MM.1S (cell line): ENCODE results near the gene ARV1.
A peak's percentile ranks its signal among the peaks of the same experiment; 100 is the strongest.

Source experiments
- DNase-seq: peaks from one replicate; pipeline ENCODE4 v3.0.0-alpha.2; 2015
- H2AFZ ChIP-seq: fragments of 300-600 bp; sonication (generic); 2 replicates; pipeline ENCODE4 v1.6.0; 2016; ENCODE audit warnings: antibody characterized with exemption, low read length
- H3F3A ChIP-seq: fragments of 300-600 bp; sonication (generic); 2 replicates; pipeline ENCODE4 v1.6.1; 2016; ENCODE audit warnings: mild to moderate bottlenecking, antibody characterized with exemption, low read length, moderate library complexity, mixed read lengths; ENCODE audit not compliant: insufficient read depth
- H3K27ac ChIP-seq: fragments of 300-600 bp; sonication (generic); 2 replicates; pipeline ENCODE4 v1.5.1; 2016; ENCODE audit warnings: mild to moderate bottlenecking, low read length
- H3K27me3 ChIP-seq: fragments of 300-600 bp; sonication (generic); replicated peaks from 2 replicates; pipeline ENCODE4 v1.6.0; 2016; ENCODE audit warnings: low read length; ENCODE audit not compliant: insufficient read depth
- H3K36me3 ChIP-seq: fragments of 300-600 bp; sonication (generic); replicated peaks from 2 replicates; pipeline ENCODE4 v1.6.1; 2016; ENCODE audit warnings: mild to moderate bottlenecking, low read length, mixed read lengths; ENCODE audit not compliant: insufficient read depth
- H3K4me1 ChIP-seq: fragments of 300-600 bp; sonication (generic); 2 replicates; pipeline ENCODE4 v1.6.1; 2016; ENCODE audit warnings: low read length, mixed read lengths
- H3K4me2 ChIP-seq: fragments of 300-600 bp; sonication (generic); 2 replicates; pipeline ENCODE4 v1.6.0; 2016; ENCODE audit warnings: low read depth, low read length
- H3K4me3 ChIP-seq: fragments of 300-600 bp; sonication (generic); 2 replicates; pipeline ENCODE4 v1.5.1; 2016; ENCODE audit warnings: low read length, mixed read lengths
- H3K79me2 ChIP-seq: fragments of 300-600 bp; sonication (generic); 2 replicates; pipeline ENCODE4 v1.6.1; 2016; ENCODE audit warnings: mixed run types, low read length, mixed read lengths
- H3K9ac ChIP-seq: fragments of 300-600 bp; sonication (generic); 2 replicates; pipeline ENCODE4 v1.6.1; 2016; ENCODE audit warnings: low read length, mixed read lengths
- H3K9me2 ChIP-seq: fragments of 300-600 bp; sonication (generic); replicated peaks from 2 replicates; pipeline ENCODE4 v1.6.1; 2016; ENCODE audit warnings: mild to moderate bottlenecking, low read length, mixed read lengths; ENCODE audit not compliant: insufficient read depth
- H3K9me3 ChIP-seq: fragments of 300-600 bp; sonication (generic); replicated peaks from 2 replicates; pipeline ENCODE4 v1.6.1; 2016; ENCODE audit warnings: mild to moderate bottlenecking, low read length, mixed read lengths; ENCODE audit not compliant: insufficient read depth
- H4K20me1 ChIP-seq: fragments of 300-600 bp; sonication (generic); 2 replicates; pipeline ENCODE4 v1.6.1; 2016; ENCODE audit warnings: mild to moderate bottlenecking, low read length, moderate library complexity, mixed read lengths; ENCODE audit not compliant: insufficient read depth
- CTCF ChIP-seq: fragments of 300-600 bp; sonication (generic); IDR thresholded peaks from 2 replicates; pipeline ENCODE4 v1.5.1; 2016; ENCODE audit warnings: antibody characterized with exemption, low read length, mixed read lengths
- EZH2 ChIP-seq: fragments of 300-600 bp; sonication (generic); optimal IDR thresholded peaks from 2 replicates; pipeline ENCODE3; 2017; ENCODE audit warnings: low read depth, mild to moderate bottlenecking, antibody characterized with exemption, low read length, mixed read lengths
- EZH2phosphoT487 ChIP-seq: fragments of 300-600 bp; sonication (generic); IDR thresholded peaks from 2 replicates; pipeline ENCODE4 v1.6.1; 2018; ENCODE audit warnings: antibody characterized with exemption, low read length

Gene ARV1

GRCh38 chr1:230976360-230976759, 2.5 kb upstream of the ARV1 start:
- no peaks in the 10 kb centered on the region for H3K27me3 ChIP-seq
- H3K9ac ChIP-seq = no peak overlapping the region
- no peaks in the 10 kb centered on the region for H3K9me2 ChIP-seq
- H3K27ac ChIP-seq = no peak overlapping the region
- H2AFZ ChIP-seq = no peak overlapping the region
- peaks cover 4% of the 10 kb centered on the region; the same call in 1 of the 2 replicates for H4K20me1 ChIP-seq
- H3K9me3 ChIP-seq = no peaks in the 10 kb centered on the region
- no peak overlapping the region for H3K4me2 ChIP-seq
- H3K36me3 ChIP-seq = no peaks in the 10 kb centered on the region; the same call in 1 of the 2 replicates
- peaks cover 78% of the 10 kb centered on the region for H3K79me2 ChIP-seq
- peaks cover 18% of the 10 kb centered on the region for H3K4me1 ChIP-seq
- H3K4me3 ChIP-seq = no peak overlapping the region
- peaks cover 17% of the 10 kb centered on the region for H3F3A ChIP-seq
- TF ChIP-seq EZH2 (no peak), CTCF (no peak), EZH2phosphoT487 (no peak)
- DNase-seq = no peak

GRCh38 chr1:230976825-230977747, 1.8 kb upstream of the ARV1 start:
- TF ChIP-seq CTCF (no peak), EZH2 (no peak), EZH2phosphoT487 (no peak)
- Histone ChIP-seq H3K9me3 (no peaks in the 10 kb centered on the region), H3F3A (peaks cover 17% of the 10 kb centered on the region), H3K4me2 (peak overlapping the region; percentile 78), H3K27ac (peak overlapping the region; percentile 22; the same call in 1 of the 2 replicates), H3K4me3 (peak overlapping the region; percentile 79), H3K79me2 (peaks cover 78% of the 10 kb centered on the region), H3K27me3 (no peaks in the 10 kb centered on the region), H3K9ac (peak overlapping the region; percentile 71), H3K4me1 (peaks cover 18% of the 10 kb centered on the region), H3K36me3 (no peaks in the 10 kb centered on the region; the same call in 1 of the 2 replicates), H3K9me2 (no peaks in the 10 kb centered on the region), H4K20me1 (no peaks in the 10 kb centered on the region), H2AFZ (peak overlapping the region; percentile 59)
- peak; percentile 67 for DNase-seq

- H4K20me1 ChIP-seq = no peaks in the 10 kb centered on the region
- H3K4me2 ChIP-seq = peak overlapping the region; percentile 78
- peak overlapping the region; percentile 22; the same call in 1 of the 2 replicates for H3K27ac ChIP-seq
- H3K4me1 ChIP-seq = peaks cover 15% of the 10 kb centered on the region
- H3K9ac ChIP-seq = peak overlapping the region; percentile 71
- H3K36me3 ChIP-seq = no peaks in the 10 kb centered on the region; the same call in 1 of the 2 replicates
- H2AFZ ChIP-seq = peak overlapping the region; percentile 59
- no peak for TF ChIP-seq EZH2
- no peak for TF ChIP-seq EZH2phosphoT487
- TF ChIP-seq CTCF = no peak
- H3K4me3 ChIP-seq = peak overlapping the region; percentile 79
- H3F3A ChIP-seq = peaks cover 17% of the 10 kb centered on the region
- no peaks in the 10 kb centered on the region for H3K9me2 ChIP-seq
- no peaks in the 10 kb centered on the region for H3K27me3 ChIP-seq
- H3K79me2 ChIP-seq = peaks cover 78% of the 10 kb centered on the region
- DNase-seq = peak; percentile 60
- H3K9me3 ChIP-seq = no peaks in the 10 kb centered on the region
Measured at GRCh38 chr1:230977761-230978490, 968 bp upstream of the ARV1 start.
